Stimulated activated CD4-positive, alpha-beta T cell treated with anti-CD3 and anti-CD28 coated beads, Interleukin-12 subunit alpha, Interleukin-12 subunit beta, amount 100 ng/mL, for 4 hours (primary cell): ENCODE results near the gene STYK1.
A peak's percentile ranks its signal among the peaks of the same experiment; 100 is the strongest.
"Not testable (repeated sequence)": the region's sequence is repeated elsewhere in the genome, so short reads cannot be mapped to it uniquely, and the experiment has no call there.

Source experiments
- DNase-seq: peaks from one replicate; pipeline ENCODE4 v3.0.0-alpha.2; 2020

STYK1 gene

DNA sequence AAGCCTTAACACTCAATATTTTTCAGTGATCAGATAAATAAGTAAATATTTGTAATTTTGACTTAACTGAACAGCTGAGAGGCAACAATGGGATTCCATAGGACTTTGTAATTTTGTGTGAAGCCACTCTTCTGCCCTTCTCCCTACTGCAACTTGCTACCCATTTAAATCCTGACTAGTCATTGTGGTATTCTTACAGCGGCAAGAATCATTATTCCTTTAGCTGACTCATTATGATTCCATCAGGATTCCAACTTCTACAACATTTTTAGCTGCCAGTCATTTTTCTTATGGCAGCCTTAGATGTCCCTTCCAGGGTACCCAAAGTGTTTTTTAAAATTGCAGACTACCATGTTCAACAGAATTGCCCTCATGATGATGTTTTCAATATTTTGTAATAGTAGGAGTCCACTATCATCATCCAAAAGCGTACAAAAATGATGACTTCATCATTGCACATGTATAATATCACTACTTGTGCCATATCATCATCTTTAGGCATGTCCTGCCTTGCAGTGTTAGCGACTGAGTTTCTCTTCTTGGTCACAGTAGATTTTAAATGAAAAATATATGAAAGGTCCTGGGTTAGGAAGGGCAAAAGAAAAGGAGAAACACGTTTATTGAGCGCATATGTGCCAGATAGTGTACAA lies 55.4 kb downstream of the STYK1 start:
- no peak for DNase-seq

DNA sequence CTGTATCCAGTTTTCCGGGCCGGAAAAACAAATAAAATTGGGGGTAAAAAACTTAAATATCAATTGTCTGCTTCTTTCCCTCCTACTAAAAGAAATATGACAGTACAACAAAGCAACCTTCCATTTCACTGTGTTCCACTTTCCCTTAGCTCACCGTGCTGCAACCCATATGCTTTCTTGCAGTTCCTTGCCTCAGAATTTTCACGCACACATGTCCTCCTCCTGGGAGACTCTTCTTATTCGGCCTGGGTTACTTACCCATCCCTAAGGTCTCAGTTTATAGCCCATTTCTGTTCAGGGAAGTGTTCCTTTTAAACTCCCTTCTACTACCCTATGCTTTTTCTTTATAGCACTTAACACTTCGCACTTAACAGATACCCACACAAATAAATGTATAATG lies 56.0 kb downstream of the STYK1 start:
- DNase-seq = no peak

DNA sequence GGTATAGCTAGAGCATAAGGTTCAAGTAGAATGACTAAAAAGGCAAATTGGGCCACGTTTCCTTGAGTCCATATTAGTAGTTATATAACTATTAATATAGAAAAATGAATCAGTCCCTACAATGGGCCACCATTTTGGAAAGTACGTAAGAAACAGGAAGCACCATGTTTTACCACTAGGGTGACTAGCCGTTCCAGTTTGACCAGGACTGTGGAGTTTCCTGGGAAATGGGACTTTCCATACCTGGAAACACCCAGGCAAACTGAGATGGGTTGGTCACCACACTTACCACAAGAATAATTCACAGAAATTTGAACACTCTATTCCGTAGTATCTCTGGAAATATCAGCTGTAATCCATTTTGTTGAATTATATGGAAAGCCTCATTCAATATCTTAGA lies 58.3 kb downstream of the STYK1 start:
- no peak for DNase-seq

DNA sequence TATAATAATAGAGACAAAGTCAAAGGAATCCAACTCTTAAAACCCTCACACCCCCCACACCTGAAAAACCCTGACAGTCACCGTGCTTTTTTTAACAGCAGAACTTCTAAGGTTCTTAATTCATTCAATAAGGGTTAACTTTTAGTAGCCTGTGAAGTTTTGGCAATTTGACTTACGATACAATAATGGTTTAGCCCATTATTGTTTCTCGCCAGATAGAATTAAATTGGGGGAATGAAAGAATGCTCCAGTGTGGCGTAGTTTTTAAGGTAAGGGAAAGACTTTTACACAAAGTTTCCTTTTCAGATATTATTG lies 59.8 kb downstream of the STYK1 start:
- no peak for DNase-seq

DNA sequence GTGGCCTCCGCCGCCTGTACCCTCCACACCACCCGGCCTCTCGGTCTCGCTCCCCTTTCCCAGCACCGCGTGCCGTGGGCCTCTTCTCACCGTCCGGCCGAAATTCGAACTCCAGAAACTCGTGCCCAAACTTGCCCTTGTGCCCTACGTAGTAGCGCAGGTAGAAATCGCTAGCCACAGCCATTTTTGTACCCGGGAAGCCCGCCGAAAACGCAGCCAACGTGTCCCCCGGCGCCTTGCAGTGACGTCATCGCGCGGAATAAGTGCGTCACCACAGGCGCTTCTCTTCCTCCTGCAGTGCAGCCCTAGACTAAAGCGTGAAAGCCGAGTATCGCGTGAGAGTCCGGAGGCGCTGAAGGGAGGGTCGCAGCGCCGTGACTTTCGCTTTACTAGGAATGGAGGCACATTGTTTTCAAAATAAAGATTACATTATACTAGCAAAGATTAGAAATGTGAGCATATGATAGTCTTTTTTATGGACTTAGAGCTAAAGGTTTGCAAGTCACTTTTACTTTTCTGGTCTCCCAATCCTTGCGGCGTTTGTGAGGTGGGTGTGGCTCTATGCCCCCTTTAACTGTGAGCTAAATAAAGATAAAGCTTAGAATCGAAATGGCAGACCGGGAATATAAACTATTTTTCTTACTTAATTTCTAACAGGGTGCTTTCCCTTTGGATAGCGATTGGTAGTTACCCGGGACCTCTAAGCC lies 60.4 kb downstream of the STYK1 start, which contains the start of gene MAGOHB:
Gene MAGOHB (minus strand): TSS at position 261 of the 707 bp plus-strand sequence. CDS start 77 bp downstream, at position 184.
- peak; percentile 100 for DNase-seq

DNA sequence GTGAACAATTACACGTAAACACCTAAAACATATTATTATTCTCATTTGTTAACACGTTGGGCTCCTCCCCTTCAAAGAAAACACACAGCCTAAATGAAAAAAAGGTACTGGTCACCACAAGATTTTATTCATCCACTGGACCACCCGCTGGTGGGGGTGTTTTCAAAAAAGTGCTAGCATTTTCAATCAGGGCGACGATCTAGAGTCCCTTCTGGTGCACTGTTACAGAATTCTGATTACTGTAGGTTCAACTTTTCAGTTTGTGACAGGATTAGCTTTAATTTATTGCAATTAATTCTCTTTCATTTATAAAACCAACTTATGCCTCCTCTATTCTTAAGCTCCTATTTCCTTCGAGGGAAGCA lies 60.9 kb downstream of the STYK1 start:
- no peak for DNase-seq

DNA sequence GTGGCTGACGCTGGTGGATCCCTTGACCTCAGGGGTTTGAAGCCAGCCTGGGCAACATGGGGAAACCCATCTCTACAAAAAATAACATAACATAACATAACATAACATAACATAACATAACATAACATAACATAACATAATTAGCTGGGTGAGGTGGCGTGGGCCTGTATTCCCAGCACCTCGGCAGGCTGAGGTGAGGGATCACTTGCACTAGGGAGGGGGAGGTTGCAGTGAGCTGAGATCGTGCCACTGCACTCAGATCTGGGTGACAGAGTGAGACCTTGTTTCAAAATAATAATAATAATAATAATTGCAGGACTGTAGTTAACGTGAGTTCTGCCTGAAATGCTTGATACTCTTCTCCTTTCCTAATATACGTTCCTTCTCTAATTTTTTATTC lies 61.7 kb downstream of the STYK1 start:
- no peak for DNase-seq

DNA sequence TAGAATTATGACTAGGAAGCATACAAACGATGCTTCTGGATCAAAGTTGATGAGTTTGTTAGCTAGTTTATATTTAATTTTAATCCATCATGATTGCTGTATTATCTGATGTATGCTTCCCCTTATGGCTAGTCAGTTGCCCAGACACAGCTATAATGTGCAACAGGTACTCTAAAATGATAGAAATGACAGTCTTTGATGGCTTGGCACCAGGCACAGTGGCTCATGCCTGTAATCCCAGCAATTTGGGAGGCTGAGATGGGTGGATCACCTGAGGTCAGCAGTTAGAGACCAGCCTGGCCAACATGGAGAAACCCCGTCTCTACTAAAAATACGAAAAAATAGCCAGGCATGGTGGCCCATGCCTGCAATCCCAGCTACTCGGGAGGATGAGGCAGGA lies 62.6 kb downstream of the STYK1 start:
- not testable (repeated sequence) for DNase-seq

DNA sequence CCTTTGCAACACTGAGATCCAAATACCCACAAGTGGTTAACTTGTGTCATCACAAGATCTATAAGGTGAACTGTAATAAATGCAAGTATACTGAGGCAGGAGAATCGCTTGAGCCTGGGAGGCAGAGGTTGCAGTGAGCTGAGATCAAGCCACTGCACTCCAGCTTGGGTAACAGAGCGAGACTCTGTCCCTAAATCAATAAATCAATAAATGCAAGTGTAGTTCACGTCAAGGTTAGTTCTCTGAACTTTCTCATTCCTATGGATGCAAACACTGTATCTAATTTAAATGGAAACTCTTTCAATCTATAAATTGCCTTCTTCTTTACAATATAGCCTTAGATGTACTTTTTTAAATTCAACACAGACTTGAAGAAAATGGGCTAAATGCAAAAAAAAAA lies 63.7 kb downstream of the STYK1 start:
- DNase-seq = no peak

DNA sequence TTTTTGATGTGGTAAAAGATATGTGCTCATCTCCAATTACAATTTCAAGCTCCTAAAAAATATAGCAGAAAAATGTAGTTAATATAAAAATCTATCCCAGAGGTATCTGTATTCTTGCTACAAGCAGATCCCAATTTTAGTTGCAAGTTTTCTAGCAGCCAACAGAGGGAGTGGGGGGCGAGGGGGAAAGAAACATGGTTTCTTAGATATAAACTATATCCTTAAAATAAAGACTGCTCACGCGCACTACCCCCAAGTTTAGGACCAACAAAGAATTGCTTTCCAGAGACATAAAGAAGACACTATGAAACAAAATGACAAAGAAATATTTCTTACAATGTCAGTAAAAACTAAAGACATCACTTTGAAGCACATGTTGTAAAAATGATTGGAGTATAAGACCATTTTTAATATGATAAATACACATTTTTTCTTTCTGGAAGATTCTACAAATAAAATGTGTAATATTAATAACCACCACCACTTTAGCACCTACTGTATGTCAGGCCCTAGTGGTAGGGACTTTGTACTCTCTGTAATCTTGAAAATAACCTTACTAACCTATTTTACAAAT lies 65.9 kb downstream of the STYK1 start:
- no peak for DNase-seq

DNA sequence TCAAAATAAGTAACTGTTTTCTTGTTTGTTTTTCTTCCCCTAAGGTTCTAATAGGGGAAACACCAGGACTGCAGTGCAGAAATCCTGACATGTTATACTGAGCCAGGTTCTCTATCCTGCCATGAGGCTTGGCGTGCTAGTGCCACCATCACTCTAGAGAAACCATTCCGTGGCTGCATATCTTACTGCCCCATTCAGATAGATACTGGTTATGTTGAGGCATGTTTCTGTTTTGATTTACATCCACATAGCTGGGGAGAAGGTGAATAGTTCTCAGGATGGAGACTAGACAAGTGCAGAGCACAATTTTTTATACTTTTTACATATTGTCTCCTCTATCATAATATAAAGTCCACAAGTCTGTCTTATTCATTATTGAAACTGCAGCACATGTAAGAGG lies 72.0 kb downstream of the STYK1 start:
- no peak for DNase-seq

DNA sequence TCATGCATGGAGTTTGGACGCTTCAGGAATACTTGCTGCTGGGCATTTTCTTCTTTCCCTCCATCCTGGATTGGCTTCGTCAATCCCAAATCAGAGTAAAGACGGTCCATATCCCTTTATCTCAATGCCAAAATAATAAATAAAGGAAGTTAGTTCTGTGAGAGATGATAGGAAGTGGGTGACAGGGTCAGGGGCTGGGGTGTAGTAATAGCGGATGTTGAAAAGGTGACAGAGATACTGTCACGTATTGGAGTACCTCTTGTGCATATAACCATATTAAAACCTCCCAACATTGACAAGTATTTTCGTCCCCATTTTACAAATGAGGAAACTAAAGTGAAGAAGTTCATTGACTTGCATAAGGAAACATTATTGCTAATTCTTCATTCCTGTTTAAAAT lies 72.9 kb downstream of the STYK1 start:
- DNase-seq = no peak

DNA sequence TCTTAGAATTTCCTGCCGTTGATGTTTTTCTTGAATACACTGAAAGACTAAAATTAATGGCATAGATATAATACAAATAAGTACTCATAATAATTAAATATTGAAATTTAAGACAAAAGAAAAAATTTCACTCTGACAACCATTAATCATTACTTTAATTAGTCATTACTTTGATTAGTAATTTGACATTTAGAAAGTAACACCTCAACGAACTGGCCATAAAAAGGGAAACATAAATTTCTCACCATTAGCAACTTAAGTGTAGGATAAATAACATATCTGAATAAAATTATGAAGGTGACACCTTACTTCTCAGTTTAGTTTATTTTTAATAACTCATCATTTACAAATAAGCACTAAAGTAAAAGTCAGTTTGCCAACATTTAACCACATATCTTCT lies 78.0 kb downstream of the STYK1 start:
- no peak for DNase-seq

DNA sequence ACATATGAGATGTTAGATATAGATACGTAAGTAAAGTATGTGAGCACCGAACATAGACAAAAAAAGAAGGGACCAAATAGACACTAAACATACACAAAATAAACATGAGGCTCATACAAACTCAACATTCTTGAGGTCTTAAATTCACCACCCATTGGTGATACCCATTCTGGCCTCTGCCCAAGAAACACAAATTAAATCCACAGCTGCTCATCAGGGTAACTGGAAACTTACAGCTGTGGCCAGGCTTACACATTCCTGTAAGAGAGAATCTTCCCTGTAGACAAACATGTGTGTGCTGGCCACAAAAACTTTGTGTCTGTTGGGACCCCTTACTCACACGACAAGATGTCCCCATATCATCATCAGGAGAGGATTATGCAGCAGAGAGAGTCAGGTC lies 82.9 kb downstream of the STYK1 start:
- no peak for DNase-seq

DNA sequence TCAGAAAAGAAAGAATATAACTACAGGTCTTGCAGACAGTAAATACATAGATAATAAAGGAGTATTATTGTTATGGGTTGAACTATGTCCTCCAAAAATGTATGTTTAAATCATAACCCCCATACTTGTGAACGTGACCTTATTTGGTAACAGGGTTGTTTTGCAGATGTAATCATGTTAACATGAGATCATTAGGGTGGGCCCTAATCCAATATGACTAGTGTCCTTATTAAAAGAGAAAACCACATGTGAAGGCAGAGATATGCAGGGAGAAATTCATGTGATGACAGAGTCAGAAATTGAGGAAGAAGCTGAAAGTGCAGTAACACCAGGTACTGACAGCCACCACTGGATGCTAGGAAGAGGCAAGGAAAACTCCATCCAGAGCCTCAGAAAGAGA lies 89.4 kb downstream of the STYK1 start:
- no peak for DNase-seq

DNA sequence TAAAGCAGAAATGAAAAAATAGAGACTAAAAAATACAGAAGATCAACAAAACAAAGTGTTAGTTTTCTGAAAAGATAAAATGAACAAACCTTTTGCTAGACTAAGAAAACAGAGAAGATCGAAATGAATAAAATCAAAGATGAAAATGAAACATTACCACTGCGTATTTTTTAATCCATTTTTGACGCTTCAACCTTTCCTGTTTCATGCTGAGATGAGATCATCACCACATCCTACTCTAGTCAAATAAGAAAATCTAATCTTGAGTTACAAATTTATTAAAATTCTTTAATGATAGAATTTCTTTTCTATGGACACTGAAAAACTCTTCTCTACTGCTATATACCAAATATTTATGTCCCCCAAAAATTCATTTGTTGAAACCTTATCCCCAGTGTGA lies 91.1 kb downstream of the STYK1 start:
- DNase-seq = no peak

DNA sequence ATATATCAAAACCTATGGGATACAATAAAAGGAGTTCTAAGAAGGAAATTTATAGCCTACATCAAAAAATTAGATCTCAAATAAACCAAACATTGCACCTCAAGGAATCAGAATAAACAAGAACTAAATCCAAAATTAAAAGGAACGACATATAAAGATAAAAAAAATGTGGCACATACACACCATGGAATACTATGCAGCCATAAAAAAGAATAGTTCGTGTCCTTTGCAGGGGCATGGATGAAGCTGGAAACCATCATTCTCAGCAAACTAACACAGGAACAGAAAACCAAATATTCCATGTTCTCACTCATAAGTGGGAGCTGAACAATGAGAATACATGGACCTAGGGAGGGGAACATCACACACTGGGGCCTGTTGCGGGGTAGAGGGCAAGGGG lies 91.7 kb downstream of the STYK1 start:
- DNase-seq = not testable (repeated sequence)

DNA sequence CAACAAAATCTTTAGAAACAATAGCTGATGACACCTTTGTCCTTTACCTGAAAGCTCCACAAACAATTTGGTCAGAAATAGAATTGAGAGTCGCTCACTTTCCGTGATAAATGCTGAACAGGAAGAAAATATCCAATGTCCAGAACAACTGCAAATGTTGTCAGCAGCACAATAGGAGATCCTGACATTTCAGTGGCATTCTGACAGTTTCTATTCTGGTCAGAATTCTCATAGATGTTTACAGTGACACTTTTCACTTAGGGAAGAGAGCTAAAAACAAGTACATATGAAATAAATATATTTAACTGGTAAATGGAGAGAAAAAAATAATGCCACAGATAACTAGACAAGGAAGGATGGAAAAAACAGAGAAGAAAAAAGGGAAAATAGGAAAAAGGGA lies 99.5 kb downstream of the STYK1 start:
- DNase-seq = no peak

DNA sequence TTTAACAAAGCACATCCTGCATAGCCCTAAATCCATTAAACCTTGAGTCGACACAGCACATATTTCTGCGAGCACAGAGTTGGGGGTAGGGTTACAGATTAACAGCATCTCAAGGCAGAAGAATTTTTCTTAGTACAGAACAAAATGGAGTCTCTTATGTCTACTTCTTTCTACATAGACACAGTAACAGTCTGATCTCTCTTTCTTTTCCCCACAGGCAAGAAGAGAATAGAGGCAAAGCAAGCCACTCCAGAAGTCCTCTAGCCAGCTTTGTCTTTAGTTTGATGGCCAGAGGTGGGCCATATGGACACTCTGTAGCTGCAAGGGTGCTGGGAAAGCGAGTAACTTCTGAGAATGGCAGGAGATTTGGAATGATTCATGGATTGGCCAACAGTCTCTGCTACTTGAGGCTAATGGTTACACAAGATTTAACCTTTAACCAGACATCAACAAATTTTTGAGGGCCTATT lies 101.8 kb downstream of the STYK1 start:
- not testable (repeated sequence) for DNase-seq

DNA sequence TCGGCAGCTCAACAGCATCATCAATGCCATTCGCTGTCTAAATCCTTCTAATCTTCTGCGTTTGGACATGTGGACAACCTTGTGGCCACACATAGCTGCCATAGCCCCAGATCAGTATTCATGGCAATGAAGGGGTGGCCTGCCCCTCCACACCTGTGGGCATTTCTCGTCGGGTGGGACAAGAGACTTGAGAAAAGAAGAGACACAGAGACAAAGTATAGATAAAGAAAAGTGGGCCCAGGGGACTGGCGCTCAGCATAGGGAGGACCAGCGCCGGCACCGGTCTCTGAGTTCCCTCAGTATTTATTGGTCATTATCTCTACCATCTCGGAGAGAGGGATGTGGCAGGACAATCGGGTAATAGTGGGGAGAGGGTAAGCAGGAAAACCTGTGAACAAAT lies 102.7 kb downstream of the STYK1 start:
- no peak for DNase-seq
